Activated T-cell treated with anti-CD3 and anti-CD28 coated beads, Interleukin-2, amount 50 U/mL, for 72 hours (primary cell): ENCODE measurements around the gene SLC35E4. TPM values are rescaled to one million over a fixed set of nuclear protein-coding genes. Genes with fewer than 3 reads are reported as not detected.

ENCODE experiments used
- ATAC-seq, 2 donors: fragments of 150-1000 bp; cut with Tn5 transposase; replicated peaks in 1 of 2; 2 replicates each; pipeline ENCODE4 v1.10.0; 2021; ENCODE audit warnings: moderate library complexity in 2 of 2, mild to moderate bottlenecking in 1 of 2
- DNase-seq, 2 donors: peaks; one replicate each; pipeline ENCODE4 v3.0.0; 2021 to 2022; ENCODE audit warnings: mixed read lengths in 1 of 2
- H3K27ac Mint-ChIP-seq: one replicate; pipeline ENCODE4 v1.8.0; 2022; ENCODE audit warnings: mild to moderate bottlenecking, moderate library complexity, mixed read lengths
- H3K27me3 Mint-ChIP-seq: one replicate; pipeline ENCODE4 v1.8.0; 2022; ENCODE audit warnings: low read depth, mixed read lengths
- H3K36me3 Mint-ChIP-seq, 2 donors: one replicate each; pipeline ENCODE4 v1.8.0; 2022; ENCODE audit warnings: mixed read lengths in 2 of 2, mild to moderate bottlenecking in 1 of 2; ENCODE audit not compliant: insufficient read depth in 2 of 2
- H3K4me1 Mint-ChIP-seq: one replicate; pipeline ENCODE4 v1.8.0; 2022; ENCODE audit warnings: low read depth, mixed read lengths
- H3K4me3 Mint-ChIP-seq, 2 donors: one replicate each; pipeline ENCODE4 v1.8.0; 2022; ENCODE audit warnings: mild to moderate bottlenecking in 2 of 2, mixed read lengths in 2 of 2, moderate library complexity in 2 of 2
- H3K9me3 Mint-ChIP-seq, 2 donors: one replicate each; pipeline ENCODE4 v1.8.0; 2022; ENCODE audit warnings: mixed read lengths in 2 of 2
- total RNA-seq, 2 donors: library from RNA; stranded (reverse); gene quantifications; one replicate each; pipeline ENCODE4 v1.2.3, GENCODE V29; 2022

SLC35E4 gene
- total RNA-seq, 2 donors from 2014 or later, result 6.6 to 8.8 TPM

DNA sequence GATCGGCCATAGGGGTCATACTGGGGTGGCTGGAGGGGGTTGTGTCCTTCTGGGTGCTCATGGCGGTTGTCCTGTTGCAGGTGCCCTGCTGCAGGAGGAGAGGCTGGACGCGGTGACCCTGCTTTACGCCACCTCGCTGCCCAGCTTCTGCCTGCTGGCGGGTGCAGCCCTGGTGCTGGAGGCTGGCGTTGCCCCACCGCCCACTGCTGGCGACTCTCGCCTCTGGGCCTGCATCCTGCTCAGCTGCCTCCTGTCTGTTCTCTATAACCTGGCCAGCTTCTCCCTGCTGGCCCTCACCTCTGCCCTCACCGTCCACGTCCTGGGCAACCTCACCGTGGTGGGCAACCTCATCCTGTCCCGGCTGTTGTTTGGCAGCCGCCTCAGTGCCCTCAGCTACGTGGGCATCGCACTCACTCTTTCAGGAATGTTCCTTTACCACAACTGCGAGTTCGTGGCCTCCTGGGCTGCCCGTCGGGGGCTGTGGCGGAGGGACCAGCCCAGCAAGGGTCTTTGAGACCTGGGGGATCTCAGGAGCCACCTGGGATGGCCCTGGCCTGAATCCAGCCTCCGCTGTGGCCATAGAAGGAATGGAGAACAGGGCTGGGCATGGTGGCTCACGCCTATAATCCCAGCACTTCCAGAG lies 11.1 kb downstream of the SLC35E4 start:
- Mint-ChIP-seq H3K36me3 (no peaks in the 10 kb centered on the region), H3K4me1 (peaks cover 64% of the 10 kb centered on the region), H3K4me3 (no peak overlapping the region), H3K27ac (no peak overlapping the region), H3K9me3 (no peaks in the 10 kb centered on the region), H3K27me3 (no peaks in the 10 kb centered on the region)
- ATAC-seq, result no peak
- DNase-seq, result no peak

DNA sequence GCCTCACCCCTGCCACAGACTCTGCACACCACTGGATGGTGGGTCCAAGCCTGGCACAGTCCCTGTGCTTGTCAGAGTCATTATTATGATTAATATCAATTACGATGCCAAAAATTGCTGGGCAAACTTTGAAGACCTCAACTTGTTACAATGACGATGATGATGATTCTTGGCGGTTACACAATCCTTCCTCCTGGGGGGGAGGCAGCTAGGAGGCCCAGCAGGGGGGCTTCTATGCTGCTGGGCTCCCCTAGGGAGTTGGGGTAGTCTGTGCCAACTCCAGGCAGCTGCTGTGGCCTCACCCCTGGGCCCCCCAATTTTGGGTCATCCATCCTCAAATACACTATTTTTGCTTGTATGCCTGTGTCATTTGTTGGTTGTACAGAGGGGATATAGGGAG lies 12.0 kb downstream of the SLC35E4 start:
- Mint-ChIP-seq H3K4me3 (no peak overlapping the region), H3K36me3 (no peaks in the 10 kb centered on the region), H3K9me3 (no peaks in the 10 kb centered on the region), H3K27me3 (no peaks in the 10 kb centered on the region), H3K4me1 (peaks cover 65% of the 10 kb centered on the region), H3K27ac (no peak overlapping the region)
- DNase-seq, result no peak
- ATAC-seq, result no peak

DNA sequence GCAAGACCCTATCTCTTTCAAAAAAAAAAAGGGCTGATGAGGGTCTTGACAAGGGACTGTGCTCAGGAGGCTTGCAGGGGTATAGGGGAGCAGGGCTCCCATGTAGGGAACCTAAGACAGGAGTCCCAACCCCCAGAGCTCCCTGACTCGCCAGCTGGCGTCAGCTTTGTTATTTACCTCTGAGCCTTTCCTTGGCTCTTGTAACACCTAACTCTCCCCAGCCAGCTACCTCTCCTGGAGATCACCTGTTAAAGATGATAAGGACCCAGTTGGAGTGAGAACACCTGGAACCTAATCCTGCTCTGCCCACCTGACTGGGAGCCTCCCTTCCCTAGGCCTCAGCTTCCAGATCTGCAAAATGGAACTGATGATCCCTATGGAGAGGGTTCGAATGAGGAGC lies 13.2 kb downstream of the SLC35E4 start:
- no peaks in the 10 kb centered on the region for H3K9me3 Mint-ChIP-seq
- peak overlapping the region; percentile 50 for H3K4me3 Mint-ChIP-seq

DNA sequence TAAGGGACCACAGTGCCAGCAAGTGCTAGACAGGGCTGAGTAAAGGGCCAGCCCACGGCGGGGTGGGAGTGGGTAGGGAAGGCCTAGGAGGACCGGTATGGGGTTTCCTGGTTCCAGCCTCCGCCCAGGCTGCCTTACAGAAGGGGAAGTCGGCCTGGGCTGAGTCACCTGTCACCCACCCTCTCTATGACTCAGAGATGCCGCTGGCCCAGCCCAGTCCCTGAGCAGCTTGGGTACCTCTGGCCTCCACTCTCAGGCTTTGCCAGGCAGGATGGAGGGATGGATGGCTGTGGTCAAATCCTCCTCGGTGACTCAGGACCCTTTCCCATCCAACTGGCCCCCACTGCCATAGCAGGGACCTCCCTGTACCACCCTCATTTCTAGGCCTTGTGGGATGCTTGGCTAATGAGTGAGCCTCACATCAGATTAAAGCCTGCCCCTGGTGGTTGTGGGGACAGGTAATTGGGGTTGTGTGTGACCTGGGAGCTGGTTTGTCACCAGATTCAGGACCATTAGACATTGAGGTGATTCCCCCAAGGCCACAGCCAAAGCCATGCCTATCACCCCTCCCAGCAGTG lies 13.9 kb downstream of the SLC35E4 start:
- Mint-ChIP-seq H3K4me1 (peaks cover 48% of the 10 kb centered on the region), H3K27ac (peak overlapping the region; percentile 68), H3K27me3 (no peaks in the 10 kb centered on the region), H3K36me3 (no peaks in the 10 kb centered on the region), H3K9me3 (no peaks in the 10 kb centered on the region), H3K4me3 (peak overlapping the region; percentile 50)
- peak; percentile 89 to 92 for DNase-seq
- ATAC-seq, result peak; percentile 99

More for the DNA sequence above, 13.2 kb downstream of the SLC35E4 start:
- DNase-seq (no peak), ATAC-seq (no peak)
- Mint-ChIP-seq H3K27me3 (no peaks in the 10 kb centered on the region), H3K4me1 (peaks cover 55% of the 10 kb centered on the region), H3K36me3 (no peaks in the 10 kb centered on the region), H3K27ac (peak overlapping the region; percentile 68)

DNA sequence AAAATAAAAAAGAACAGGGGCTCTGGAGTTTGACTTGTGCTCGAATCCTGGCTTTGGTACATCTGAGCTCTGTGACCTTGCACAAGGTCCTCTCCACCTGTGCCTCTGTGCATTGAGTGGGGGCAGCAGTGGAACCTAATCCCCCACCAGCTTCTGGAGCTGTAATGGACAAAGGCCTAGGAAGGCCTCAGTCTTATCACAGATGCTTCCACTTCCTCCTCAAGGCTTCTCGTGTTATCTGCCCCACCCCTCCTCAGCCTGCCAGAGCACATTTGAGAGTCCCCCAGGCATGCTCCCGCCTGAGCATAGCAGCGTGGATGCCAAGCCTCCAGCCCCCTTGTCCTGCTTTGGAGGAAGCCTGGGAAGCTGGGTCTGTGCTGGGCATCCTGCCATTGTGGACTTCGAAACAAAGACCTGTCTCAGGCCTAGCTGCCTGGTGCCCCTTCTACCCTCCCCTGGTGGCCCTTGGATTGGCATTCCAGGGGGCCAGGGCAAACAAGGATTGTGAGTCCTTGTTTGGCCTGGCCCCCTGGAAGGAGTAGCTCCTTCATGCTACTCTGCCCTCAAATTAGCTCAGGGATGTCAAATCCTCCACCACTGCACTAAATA lies 15.0 kb downstream of the SLC35E4 start:
- H3K27me3 Mint-ChIP-seq, result no peaks in the 10 kb centered on the region
- H3K4me1 Mint-ChIP-seq, result peaks cover 41% of the 10 kb centered on the region
- ATAC-seq (no peak), DNase-seq (no peak)
- H3K27ac Mint-ChIP-seq, result no peak overlapping the region
- peaks cover 0 to 2% of the 10 kb centered on the region in 2 donors for H3K36me3 Mint-ChIP-seq
- no peak overlapping the region for H3K4me3 Mint-ChIP-seq
- H3K9me3 Mint-ChIP-seq, result no peaks in the 10 kb centered on the region

DNA sequence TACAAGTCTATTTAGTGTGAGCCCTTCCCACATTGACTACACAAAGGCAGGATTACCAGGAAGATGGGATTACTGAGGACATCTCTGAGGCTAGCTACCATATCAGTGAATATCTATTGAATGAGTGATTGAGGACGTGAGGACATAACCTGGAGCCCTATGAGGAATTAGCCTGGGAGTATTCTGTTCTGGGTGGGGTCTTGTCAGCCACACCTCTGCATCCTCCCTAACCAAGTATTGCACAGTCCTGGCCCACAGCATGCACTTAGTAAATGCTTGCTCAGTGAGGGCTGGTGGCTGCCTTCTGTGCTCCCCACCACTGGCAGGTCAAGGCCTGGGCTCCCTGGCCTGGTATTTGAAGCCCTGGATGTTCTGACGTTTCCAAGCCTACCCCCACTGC lies 17.3 kb downstream of the SLC35E4 start:
- H3K9me3 Mint-ChIP-seq, result no peaks in the 10 kb centered on the region
- no peak overlapping the region for H3K27ac Mint-ChIP-seq
- peaks cover 0 to 2% of the 10 kb centered on the region in 2 donors for H3K36me3 Mint-ChIP-seq
- peaks cover 40% of the 10 kb centered on the region for H3K4me1 Mint-ChIP-seq
- ATAC-seq (no peak), DNase-seq (no peak)
- no peaks in the 10 kb centered on the region for H3K27me3 Mint-ChIP-seq
- H3K4me3 Mint-ChIP-seq, result no peak overlapping the region

DNA sequence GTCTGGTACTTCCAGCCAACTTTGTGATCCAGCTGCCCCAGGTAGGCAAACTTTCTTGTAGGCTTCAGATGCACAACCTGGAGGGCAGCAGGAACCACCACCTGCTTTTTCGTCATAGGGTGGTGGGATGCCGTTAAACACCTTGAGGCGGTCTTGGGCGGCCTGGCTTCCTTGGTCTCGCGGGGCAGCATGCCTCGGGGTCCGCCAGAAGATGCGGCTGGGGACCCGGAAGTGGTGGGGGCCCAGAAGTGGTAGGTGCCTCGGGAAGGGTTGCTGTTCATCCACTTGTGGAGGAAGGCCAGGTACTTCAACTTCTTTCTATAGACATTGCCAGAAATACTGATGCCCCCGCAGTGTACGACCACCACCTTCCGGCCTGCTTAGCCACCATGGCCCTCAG lies 18.8 kb downstream of the SLC35E4 start:
- Mint-ChIP-seq H3K36me3 (peaks cover 0 to 2% of the 10 kb centered on the region in 2 donors), H3K9me3 (no peaks in the 10 kb centered on the region), H3K27me3 (no peaks in the 10 kb centered on the region), H3K27ac (no peak overlapping the region), H3K4me3 (no peak overlapping the region), H3K4me1 (peaks cover 25% of the 10 kb centered on the region)
- DNase-seq (no peak), ATAC-seq (no peak)

DNA sequence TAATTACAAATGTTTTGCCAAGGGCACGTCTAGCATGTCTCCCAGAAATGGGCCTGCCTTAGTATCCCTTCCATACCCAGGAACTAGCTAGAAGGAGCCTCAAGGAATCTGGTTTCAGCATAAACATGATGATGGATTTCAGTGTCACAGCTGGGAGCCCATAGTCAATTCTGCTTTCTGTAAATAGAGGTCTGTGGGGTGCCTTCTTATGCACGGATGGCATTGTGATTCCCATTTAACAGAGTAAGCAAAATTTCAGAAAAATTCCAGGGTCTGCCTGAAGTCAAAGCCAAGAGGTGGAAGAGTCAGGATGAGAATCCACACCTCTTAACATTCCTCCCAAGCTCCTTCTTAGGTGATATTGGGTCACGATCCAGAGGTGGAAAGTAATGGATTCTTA lies 20.0 kb downstream of the SLC35E4 start:
- H3K4me3 Mint-ChIP-seq, result no peak overlapping the region
- peaks cover 16% of the 10 kb centered on the region for H3K4me1 Mint-ChIP-seq
- ATAC-seq (no peak), DNase-seq (no peak)
- H3K27me3 Mint-ChIP-seq, result no peaks in the 10 kb centered on the region
- no peaks in the 10 kb centered on the region for H3K9me3 Mint-ChIP-seq
- peaks cover 0 to 2% of the 10 kb centered on the region in 2 donors for H3K36me3 Mint-ChIP-seq
- H3K27ac Mint-ChIP-seq, result no peak overlapping the region

DNA sequence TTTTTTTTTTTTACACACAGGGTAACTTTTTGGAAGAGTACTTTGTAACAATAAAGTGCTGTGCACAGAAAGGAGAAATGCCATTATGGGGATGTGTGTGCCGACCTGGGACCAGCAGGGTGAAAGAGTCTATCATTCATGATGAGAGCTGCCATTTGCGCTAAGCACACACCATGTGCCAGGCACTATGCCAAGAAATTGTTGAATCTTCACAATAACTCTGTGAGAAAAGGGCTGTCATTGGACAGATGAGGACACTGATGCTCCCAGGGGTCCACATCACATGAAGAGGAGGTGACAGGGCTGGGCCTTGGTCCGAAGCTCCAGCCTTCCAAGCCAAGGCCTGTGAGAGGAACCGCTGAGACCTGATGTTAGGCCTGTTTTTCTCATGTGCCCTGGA lies 26.5 kb downstream of the SLC35E4 start:
- Mint-ChIP-seq H3K4me1 (peaks cover 12% of the 10 kb centered on the region), H3K27me3 (no peaks in the 10 kb centered on the region), H3K4me3 (no peak overlapping the region), H3K36me3 (no peaks in the 10 kb centered on the region), H3K27ac (no peak overlapping the region), H3K9me3 (no peaks in the 10 kb centered on the region)
- ATAC-seq (no peak), DNase-seq (no peak)

DNA sequence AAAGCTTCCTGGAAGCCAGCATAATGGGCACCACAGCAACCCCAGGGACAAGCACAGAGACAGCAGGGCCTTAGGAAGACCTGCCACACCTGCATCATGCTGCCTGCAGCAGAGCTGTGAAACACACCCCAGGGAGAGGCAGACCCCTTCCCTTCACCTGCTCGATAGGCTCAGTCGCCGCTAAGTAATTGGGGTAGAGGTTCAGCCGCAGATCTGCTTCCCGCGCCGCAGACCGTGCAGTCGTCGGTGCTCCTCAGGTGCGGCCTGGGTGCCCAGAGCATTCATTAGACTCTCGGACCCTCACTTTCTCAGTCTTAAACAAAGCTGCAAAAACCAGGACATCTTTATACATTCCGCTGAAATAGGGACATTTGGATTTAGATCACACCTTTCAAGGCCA lies 29.2 kb downstream of the SLC35E4 start:
- no peaks in the 10 kb centered on the region for H3K36me3 Mint-ChIP-seq

DNA sequence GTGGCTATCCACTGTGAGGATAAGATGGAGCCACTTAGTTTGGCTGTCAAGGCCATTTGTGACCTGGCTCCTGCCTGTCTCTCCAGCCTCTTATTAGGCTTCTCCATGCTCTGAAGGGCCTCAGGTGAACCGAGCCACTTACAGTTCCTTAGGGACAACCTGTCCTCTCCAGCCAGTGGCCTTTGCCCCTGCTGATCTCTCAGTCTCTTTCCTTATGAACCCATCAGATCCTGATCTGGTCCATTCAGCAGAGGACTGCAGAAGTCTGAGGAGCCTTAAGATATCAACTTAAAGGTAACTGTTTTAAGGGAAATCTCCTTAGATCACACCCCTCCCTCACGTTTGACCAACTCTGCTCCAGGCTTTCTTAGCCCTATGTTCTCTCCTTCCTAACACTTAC lies 29.7 kb downstream of the SLC35E4 start:
- Mint-ChIP-seq H3K4me3 (no peak overlapping the region), H3K9me3 (no peaks in the 10 kb centered on the region), H3K27me3 (peaks cover 10% of the 10 kb centered on the region), H3K36me3 (no peaks in the 10 kb centered on the region), H3K27ac (no peak overlapping the region), H3K4me1 (peaks cover 21% of the 10 kb centered on the region)
- no peak for ATAC-seq
- DNase-seq, result no peak

More for the DNA sequence above, 29.2 kb downstream of the SLC35E4 start:
- DNase-seq, result no peak
- Mint-ChIP-seq H3K27ac (no peak overlapping the region), H3K4me3 (no peak overlapping the region), H3K9me3 (no peaks in the 10 kb centered on the region), H3K4me1 (peaks cover 21% of the 10 kb centered on the region), H3K27me3 (peaks cover 10% of the 10 kb centered on the region)
- no peak for ATAC-seq

DNA sequence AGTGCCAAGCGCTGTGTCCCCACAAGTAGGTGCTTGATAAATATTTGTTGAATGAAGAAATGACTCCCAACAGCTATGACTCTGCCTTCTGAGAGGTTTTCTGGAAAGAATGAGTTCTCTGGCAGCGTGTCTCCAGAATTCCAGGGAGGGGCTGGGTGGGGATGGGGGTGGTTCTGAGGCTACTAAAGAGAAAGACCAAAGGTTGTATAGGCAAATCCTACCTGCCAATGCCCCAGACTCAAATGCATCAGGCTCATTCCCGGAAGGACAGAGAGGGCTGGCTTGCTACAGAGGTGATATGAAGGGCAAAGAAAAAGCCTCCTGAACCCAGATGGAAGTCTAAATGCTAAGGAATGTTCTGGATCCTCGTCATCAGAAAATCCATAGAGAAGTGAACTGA lies 30.2 kb downstream of the SLC35E4 start:
- ATAC-seq, result no peak
- H3K27ac Mint-ChIP-seq, result no peak overlapping the region
- H3K36me3 Mint-ChIP-seq, result no peaks in the 10 kb centered on the region
- H3K4me3 Mint-ChIP-seq, result peak overlapping the region; percentile 96 to 98
- H3K4me1 Mint-ChIP-seq, result peaks cover 21% of the 10 kb centered on the region
- DNase-seq, result no peak
- no peaks in the 10 kb centered on the region for H3K9me3 Mint-ChIP-seq
- peaks cover 10% of the 10 kb centered on the region for H3K27me3 Mint-ChIP-seq

DNA sequence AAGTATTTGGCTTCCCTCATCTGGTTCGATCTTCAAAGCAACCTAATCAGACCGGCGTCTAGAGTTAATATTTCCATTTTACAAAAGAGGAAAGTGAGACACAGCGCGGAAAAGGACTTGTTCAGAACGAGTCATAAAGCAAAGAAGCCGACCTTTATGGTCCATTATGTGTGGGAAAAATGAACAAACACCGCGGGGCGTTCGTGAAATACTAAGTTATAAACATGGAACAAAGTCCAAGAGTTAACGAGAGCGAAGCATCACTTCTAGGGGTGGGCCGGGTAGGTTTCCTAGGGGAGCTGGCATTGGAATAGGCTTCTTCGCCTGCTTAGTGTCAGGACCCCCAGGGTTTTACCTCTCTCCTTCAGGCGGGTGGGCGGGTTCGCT lies 31.5 kb downstream of the SLC35E4 start:
- Mint-ChIP-seq H3K27me3 (peaks cover 10% of the 10 kb centered on the region), H3K4me1 (peaks cover 21% of the 10 kb centered on the region), H3K36me3 (no peaks in the 10 kb centered on the region), H3K27ac (peak overlapping the region; percentile 47), H3K4me3 (peak overlapping the region; percentile 96 to 98), H3K9me3 (no peaks in the 10 kb centered on the region)
- no peak for ATAC-seq
- peak in 1 of 2 donors; percentile 3 for DNase-seq
